Keratinocyte (primary cell): ENCODE measurements around the gene SMAD6. TPM values are rescaled to one million over a fixed set of nuclear protein-coding genes. Genes with fewer than 3 reads are reported as not detected.

ENCODE experiments used
- DNase-seq: peaks from one replicate; pipeline ENCODE4 v3.0.0-alpha.2; 2011; ENCODE audit warnings: low read depth, missing footprints, low spot score
- FAIRE-seq: peaks from 2 replicates; lab custom pipeline; 2011; peaks lifted over from hg19 to GRCh38; lab: Jason Lieb, UNC
- H2AFZ ChIP-seq: 2 replicates; pipeline ENCODE4 v1.6.0; 2012; ENCODE audit warnings: low read length, control low read depth, inconsistent platforms; ENCODE audit not compliant: control insufficient read depth
- H3K27ac ChIP-seq: 2 replicates; pipeline ENCODE4 v1.5.1; 2011; ENCODE audit warnings: low read length; ENCODE audit not compliant: control insufficient read depth, insufficient read depth
- H3K27me3 ChIP-seq: 3 replicates; pipeline ENCODE4 v1.6.0; 2011; ENCODE audit warnings: low read length; ENCODE audit not compliant: control insufficient read depth, insufficient read depth; ENCODE audit errors: extremely low read depth
- H3K36me3 ChIP-seq, 2 experiments: 2 replicates in 1 of 2; 3 replicates in 1 of 2; pipeline ENCODE4 v1.5.1; 2011; ENCODE audit warnings: low read length in 2 of 2, mild to moderate bottlenecking in 1 of 2; ENCODE audit not compliant: control insufficient read depth in 2 of 2, insufficient read depth in 2 of 2; ENCODE audit errors: extremely low read depth in 1 of 2
- H3K4me1 ChIP-seq: 3 replicates; pipeline ENCODE4 v1.5.1; 2011; ENCODE audit warnings: low read length; ENCODE audit not compliant: control insufficient read depth, insufficient read depth; ENCODE audit errors: extremely low read depth
- H3K4me2 ChIP-seq: 3 replicates; pipeline ENCODE4 v1.6.0; 2011; ENCODE audit warnings: low read depth, low read length; ENCODE audit not compliant: control insufficient read depth, insufficient read depth; ENCODE audit errors: extremely low read depth
- H3K4me3 ChIP-seq, 3 experiments: fragments of 200-600 bp in 1 of 3; sonication (generic) in 1 of 3; 2 replicates in 2 of 3; 3 replicates in 1 of 3; pipeline ENCODE4 v1.5.1; 2011 to 2016; ENCODE audit warnings: low read length in 3 of 3, mild to moderate bottlenecking in 3 of 3, control low read depth in 2 of 3, inconsistent platforms in 1 of 3, low read depth in 1 of 3, mixed read lengths in 1 of 3, mixed run types in 1 of 3, moderate library complexity in 1 of 3; ENCODE audit not compliant: control insufficient read depth in 2 of 3, insufficient read depth in 2 of 3; ENCODE audit errors: extremely low read depth in 1 of 3
- H3K79me2 ChIP-seq: 2 replicates; pipeline ENCODE4 v1.6.0; 2012; ENCODE audit warnings: low read length; ENCODE audit not compliant: control insufficient read depth, insufficient read depth
- H3K9ac ChIP-seq: 3 replicates; pipeline ENCODE4 v1.6.0; 2011; ENCODE audit warnings: low read length; ENCODE audit not compliant: control insufficient read depth, insufficient read depth; ENCODE audit errors: extremely low read depth
- H3K9me1 ChIP-seq: 3 replicates; pipeline ENCODE4 v1.6.0; 2011; ENCODE audit warnings: low read length; ENCODE audit not compliant: control insufficient read depth, insufficient read depth; ENCODE audit errors: extremely low read depth
- H3K9me3 ChIP-seq: 2 replicates; pipeline ENCODE4 v1.5.1; 2012; ENCODE audit warnings: low read depth, low read length; ENCODE audit not compliant: control insufficient read depth
- H4K20me1 ChIP-seq: 3 replicates; pipeline ENCODE4 v1.6.0; 2011; ENCODE audit warnings: low read length; ENCODE audit not compliant: control insufficient read depth, insufficient read depth; ENCODE audit errors: extremely low read depth
- CTCF ChIP-seq, 3 experiments: IDR thresholded peaks in 1 of 3; conservative IDR thresholded peaks in 1 of 3; optimal IDR thresholded peaks in 1 of 3; 2 replicates in 2 of 3; 3 replicates in 1 of 3; pipeline versions ENCODE3 to v1.5.1; 2011; ENCODE audit warnings: low read length in 3 of 3, mild to moderate bottlenecking in 3 of 3, moderate library complexity in 2 of 3, control low read depth in 1 of 3, inconsistent platforms in 1 of 3; ENCODE audit not compliant: insufficient read depth in 2 of 3; ENCODE audit errors: extremely low read depth in 1 of 3
- EZH2 ChIP-seq: IDR thresholded peaks from one replicate; pipeline ENCODE4 v1.6.1; 2012; ENCODE audit warnings: inconsistent platforms, mild to moderate bottlenecking, low read length, moderate library complexity
- dilution Hi-C: fragments of 300-500 bp; cut with MboI; formaldehyde crosslinking; loops from one replicate; pipeline ENCODE4 v1.7.0; 2020; ENCODE audit warnings: low sequenced_read_pairs; ENCODE audit not compliant: extremely low pct_ligation_motif_present
- polyA plus RNA-seq, 5 experiments: library from polyadenylated mRNA; depleted of rRNA in 3 of 5; stranded (reverse) in 3 of 5; stranded (forward) in 1 of 5; unstranded in 1 of 5; fragments of >200 nt; gene quantifications; 1 replicate in 1 of 5; 2 replicates in 3 of 5; 3 replicates in 1 of 5; pipeline versions ENCODE4 v1.2.1 to v1.2.3, GENCODE V29; 2011 to 2012; ENCODE audit warnings: missing spikeins in 2 of 5, low read depth in 1 of 5, low replicate concordance in 1 of 5

The SMAD6 gene
- polyA plus RNA-seq, 1 donor (not counting 4 experiments of a cell fraction or from before 2014, with no cell fraction given): 0.03 TPM

DNA sequence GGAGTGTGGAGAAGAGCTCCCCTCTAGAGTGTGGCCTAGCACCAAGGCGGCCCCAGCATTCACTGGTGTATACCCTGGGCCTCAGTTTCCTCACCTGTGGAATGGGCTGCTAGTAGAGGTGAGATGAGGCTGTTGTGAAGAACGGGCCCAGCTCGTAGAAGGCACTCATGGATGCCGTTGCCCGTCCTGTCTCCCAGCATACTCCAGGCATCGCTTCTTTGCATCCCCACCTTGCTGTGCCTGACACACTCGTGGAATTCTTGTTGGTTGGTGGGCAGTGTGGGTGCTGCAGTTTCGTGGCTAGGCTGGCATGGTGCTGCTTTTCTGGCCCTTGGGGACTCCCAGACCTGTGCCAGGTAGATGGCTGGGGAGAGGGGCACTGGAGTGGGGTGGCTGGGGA lies 76.7 kb downstream of the SMAD6 start:
- Histone ChIP-seq H3K27me3 (peaks cover 4% of the 10 kb centered on the region), H3K4me1 (peaks cover 11% of the 10 kb centered on the region), H3K9me1 (no peaks in the 10 kb centered on the region), H3K4me2 (no peak overlapping the region), H2AFZ (no peak overlapping the region), H4K20me1 (no peaks in the 10 kb centered on the region), H3K4me3 (no peak overlapping the region), H3K27ac (no peak overlapping the region), H3K36me3 (no peaks in the 10 kb centered on the region), H3K9me3 (no peaks in the 10 kb centered on the region), H3K9ac (no peak overlapping the region), H3K79me2 (no peaks in the 10 kb centered on the region)
- no peak for TF ChIP-seq EZH2
- TF ChIP-seq CTCF (optimal IDR thresholded peaks at IDR 0.05 in 1 of 3, IDR thresholded peaks at IDR 0.05 in 1 of 3, conservative IDR thresholded peaks at IDR 0.05 in 1 of 3; ENCODE audit: extremely low read depth in 1 of 3, insufficient read depth in 2 of 3, low read length in 3 of 3): no peak
- FAIRE-seq (no peak), DNase-seq (no peak)
- dilution Hi-C loops: no loop called here

DNA sequence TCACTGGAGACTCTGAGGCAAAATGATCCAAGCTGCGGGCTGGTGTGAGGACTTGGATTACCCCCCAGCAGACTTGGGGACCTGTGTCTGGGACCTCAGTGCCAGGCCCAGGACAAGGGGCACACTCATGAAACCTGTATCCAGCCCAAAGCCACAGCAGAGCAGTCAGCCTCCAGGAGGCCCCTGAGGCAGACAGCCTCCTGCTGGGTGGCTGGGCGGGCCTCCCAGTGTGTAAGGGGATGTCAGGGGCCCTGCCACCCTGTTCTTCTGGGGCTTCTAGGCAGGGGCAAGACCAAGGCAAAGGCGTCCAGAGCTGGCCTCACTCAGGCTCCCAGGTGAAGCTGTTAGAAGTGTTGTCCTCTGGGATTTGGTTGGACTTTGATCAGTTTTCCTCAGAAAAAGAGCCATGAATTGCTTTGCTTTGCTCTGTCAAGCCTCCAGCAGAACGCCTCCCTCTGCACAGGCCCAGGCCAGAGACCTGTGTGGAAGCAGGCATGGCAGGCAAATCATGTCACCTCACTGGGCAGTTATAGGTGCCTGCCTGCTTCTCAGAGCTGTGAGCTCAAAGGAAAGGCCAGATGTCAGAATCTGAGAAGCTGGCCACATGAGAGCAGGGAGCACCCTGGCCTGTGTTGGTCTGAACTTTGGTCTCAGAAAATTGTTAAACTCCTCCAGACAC lies 77.4 kb downstream of the SMAD6 start:
- no peak overlapping the region for H3K4me3 ChIP-seq
- H3K27me3 ChIP-seq: peaks cover 4% of the 10 kb centered on the region
- dilution Hi-C loops: no loop called here
- H4K20me1 ChIP-seq: no peaks in the 10 kb centered on the region
- no peak for DNase-seq
- peaks cover 11% of the 10 kb centered on the region for H3K4me1 ChIP-seq
- H2AFZ ChIP-seq: no peak overlapping the region
- peak overlapping the region; percentile 29 for H3K4me2 ChIP-seq
- peak; percentile 34 for FAIRE-seq
- no peaks in the 10 kb centered on the region for H3K79me2 ChIP-seq
- H3K9me1 ChIP-seq: no peaks in the 10 kb centered on the region
- TF ChIP-seq CTCF (optimal IDR thresholded peaks at IDR 0.05 in 1 of 3, IDR thresholded peaks at IDR 0.05 in 1 of 3, conservative IDR thresholded peaks at IDR 0.05 in 1 of 3; ENCODE audit: extremely low read depth in 1 of 3, insufficient read depth in 2 of 3, low read length in 3 of 3) (no peak), EZH2 (no peak)
- H3K27ac ChIP-seq: no peak overlapping the region
- no peaks in the 10 kb centered on the region for H3K36me3 ChIP-seq
- H3K9me3 ChIP-seq: no peaks in the 10 kb centered on the region
- H3K9ac ChIP-seq: no peak overlapping the region
